ENCODE results near the gene CNNM2.

CNNM2 gene

GRCh38 chr10:103077491-103078308 lies 159.6 kb downstream of the CNNM2 start:
- no peak for DNase-seq

GRCh38 chr10:103078309-103078615 lies 160.2 kb downstream of the CNNM2 start:
- no peak for DNase-seq

- no peak for DNase-seq
Measured at GRCh38 chr10:103078676-103079075, 160.6 kb downstream of the CNNM2 start.

GRCh38 chr10:103079100-103079499 lies 161.0 kb downstream of the CNNM2 start:
- no peak for DNase-seq

GRCh38 chr10:103079946-103080345 lies 161.9 kb downstream of the CNNM2 start:
- no peak for DNase-seq

- no peak for DNase-seq
Measured at GRCh38 chr10:103080891-103081581, 162.9 kb downstream of the CNNM2 start.

- DNase-seq = no peak
Measured at GRCh38 chr10:103082683-103083082, 164.6 kb downstream of the CNNM2 start.

- DNase-seq = no peak
Measured at GRCh38 chr10:103083266-103083976, 165.3 kb downstream of the CNNM2 start.

- no peak for DNase-seq
Measured at GRCh38 chr10:103083977-103084320, 165.9 kb downstream of the CNNM2 start.

GRCh38 chr10:103086261-103086660 lies 168.2 kb downstream of the CNNM2 start:
- no peak for DNase-seq

GRCh38 chr10:103086799-103087198 lies 168.7 kb downstream of the CNNM2 start:
- DNase-seq = no peak

- no peak for DNase-seq
Measured at GRCh38 chr10:103089493-103089892, 171.4 kb downstream of the CNNM2 start.

GRCh38 chr10:103090911-103091310 lies 172.8 kb downstream of the CNNM2 start:
- DNase-seq = no peak

- DNase-seq = no peak
Measured at GRCh38 chr10:103095005-103095404, 176.9 kb downstream of the CNNM2 start.

GRCh38 chr10:103096130-103096529 lies 178.0 kb downstream of the CNNM2 start:
- DNase-seq = no peak

- DNase-seq = no peak
Measured at GRCh38 chr10:103098240-103098639, 180.1 kb downstream of the CNNM2 start.

- no peak for DNase-seq
Measured at GRCh38 chr10:103100620-103101019, 182.5 kb downstream of the CNNM2 start.

- DNase-seq = no peak
Measured at GRCh38 chr10:103102195-103102594, 184.1 kb downstream of the CNNM2 start.

GRCh38 chr10:103103989-103104388 lies 185.9 kb downstream of the CNNM2 start:
- DNase-seq = no peak

GRCh38 chr10:103104721-103105120 lies 186.6 kb downstream of the CNNM2 start:
- DNase-seq = no peak

GRCh38 chr10:103105462-103105861 lies 187.4 kb downstream of the CNNM2 start:
- DNase-seq = no peak

- DNase-seq = no peak
Measured at GRCh38 chr10:103106539-103106938, 188.4 kb downstream of the CNNM2 start.

- no peak for DNase-seq
Measured at GRCh38 chr10:103109821-103110220, 191.7 kb downstream of the CNNM2 start.

GRCh38 chr10:103110407-103110806 lies 192.3 kb downstream of the CNNM2 start:
- DNase-seq = no peak
